ENCODE data around the gene SNX1.

- no peak for TF ChIP-seq MYC (IDR thresholded peaks at IDR 0.05; ENCODE audit: low read depth, low read length)
- no peak for TF ChIP-seq CTCF (IDR thresholded peaks at IDR 0.05; ENCODE audit: extremely low read depth in 1 of 2, insufficient read depth in 1 of 2, low read depth in 1 of 2, low read length in 2 of 2)
- TF ChIP-seq POLR2A (IDR thresholded peaks at IDR 0.05; ENCODE audit: low read depth, low read length), result no peak
Observed at GRCh38 chr15:64162478-64162868, 66.7 kb downstream of the SNX1 start.

Measured in endothelial cell of umbilical vein (primary cell).